ENCODE measurements around the gene NMU. TPM values are rescaled to one million over a fixed set of nuclear protein-coding genes. Genes with fewer than 3 reads are reported as not detected.

NMU gene
- total and polyA plus RNA-seq, 10 of the 15 experiments (the other 5 are each of a cell fraction or from before 2014, with no cell fraction given): 0.33 TPM; not detected in 9

DNA sequence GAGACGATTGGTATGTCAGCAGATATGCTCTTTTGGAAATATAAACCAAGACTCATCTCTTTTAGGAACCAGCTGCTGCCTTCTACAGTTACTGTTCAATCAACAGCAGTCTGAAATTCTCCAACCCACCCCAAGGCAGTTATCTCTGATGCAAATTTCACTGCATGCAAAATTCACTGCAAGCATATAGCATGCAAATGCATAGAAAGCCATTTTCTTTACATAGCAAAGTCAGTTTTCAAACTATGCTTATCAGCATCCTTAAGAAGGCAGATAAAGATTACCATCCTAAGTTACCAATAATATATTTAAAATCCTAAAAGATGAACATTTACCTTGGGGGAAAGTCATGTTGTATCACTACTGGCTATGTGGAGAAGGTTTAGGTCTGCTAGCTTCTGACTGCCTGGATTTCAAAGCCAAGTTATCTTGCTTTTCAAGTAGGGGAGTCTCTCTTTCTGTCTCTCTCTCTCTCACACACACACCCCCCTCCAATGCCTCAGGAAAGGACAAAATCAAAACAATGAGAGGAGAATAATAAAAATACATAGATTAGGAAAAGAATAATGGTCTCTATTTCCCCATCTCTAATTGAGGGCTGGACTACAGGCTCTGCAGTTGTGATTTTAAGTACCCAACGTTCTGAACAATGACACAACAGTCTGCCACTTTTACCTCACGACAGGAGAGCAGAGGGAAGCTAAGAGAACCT, 1.5 kb downstream of the NMU start (continued):
- TF ChIP-seq, protein P1, sequence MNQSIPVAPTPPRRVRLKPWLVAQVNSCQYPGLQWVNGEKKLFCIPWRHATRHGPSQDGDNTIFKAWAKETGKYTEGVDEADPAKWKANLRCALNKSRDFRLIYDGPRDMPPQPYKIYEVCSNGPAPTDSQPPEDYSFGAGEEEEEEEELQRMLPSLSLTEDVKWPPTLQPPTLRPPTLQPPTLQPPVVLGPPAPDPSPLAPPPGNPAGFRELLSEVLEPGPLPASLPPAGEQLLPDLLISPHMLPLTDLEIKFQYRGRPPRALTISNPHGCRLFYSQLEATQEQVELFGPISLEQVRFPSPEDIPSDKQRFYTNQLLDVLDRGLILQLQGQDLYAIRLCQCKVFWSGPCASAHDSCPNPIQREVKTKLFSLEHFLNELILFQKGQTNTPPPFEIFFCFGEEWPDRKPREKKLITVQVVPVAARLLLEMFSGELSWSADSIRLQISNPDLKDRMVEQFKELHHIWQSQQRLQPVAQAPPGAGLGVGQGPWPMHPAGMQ (IDR thresholded peaks at IDR 0.05; ENCODE audit: borderline replicate concordance): no peak
- TF ChIP-seq SMAD5 (IDR thresholded peaks at IDR 0.05; ENCODE audit: low read depth) (no peak), SIX5 (IDR thresholded peaks at IDR 0.05; ENCODE audit: low read depth, low read length, severe bottlenecking) (no peak), SREBF1 (IDR thresholded peaks at IDR 0.05; ENCODE audit: low read length) (no peak), RUNX3 (IDR thresholded peaks at IDR 0.05; ENCODE audit: low read length) (no peak), NBN (IDR thresholded peaks at IDR 0.05) (no peak)
- TF ChIP-seq, protein P2, sequence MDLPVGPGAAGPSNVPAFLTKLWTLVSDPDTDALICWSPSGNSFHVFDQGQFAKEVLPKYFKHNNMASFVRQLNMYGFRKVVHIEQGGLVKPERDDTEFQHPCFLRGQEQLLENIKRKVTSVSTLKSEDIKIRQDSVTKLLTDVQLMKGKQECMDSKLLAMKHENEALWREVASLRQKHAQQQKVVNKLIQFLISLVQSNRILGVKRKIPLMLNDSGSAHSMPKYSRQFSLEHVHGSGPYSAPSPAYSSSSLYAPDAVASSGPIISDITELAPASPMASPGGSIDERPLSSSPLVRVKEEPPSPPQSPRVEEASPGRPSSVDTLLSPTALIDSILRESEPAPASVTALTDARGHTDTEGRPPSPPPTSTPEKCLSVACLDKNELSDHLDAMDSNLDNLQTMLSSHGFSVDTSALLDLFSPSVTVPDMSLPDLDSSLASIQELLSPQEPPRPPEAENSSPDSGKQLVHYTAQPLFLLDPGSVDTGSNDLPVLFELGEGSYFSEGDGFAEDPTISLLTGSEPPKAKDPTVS (IDR thresholded peaks at IDR 0.05; ENCODE audit: low read depth, low read length): no peak
- TF ChIP-seq, protein P3, sequence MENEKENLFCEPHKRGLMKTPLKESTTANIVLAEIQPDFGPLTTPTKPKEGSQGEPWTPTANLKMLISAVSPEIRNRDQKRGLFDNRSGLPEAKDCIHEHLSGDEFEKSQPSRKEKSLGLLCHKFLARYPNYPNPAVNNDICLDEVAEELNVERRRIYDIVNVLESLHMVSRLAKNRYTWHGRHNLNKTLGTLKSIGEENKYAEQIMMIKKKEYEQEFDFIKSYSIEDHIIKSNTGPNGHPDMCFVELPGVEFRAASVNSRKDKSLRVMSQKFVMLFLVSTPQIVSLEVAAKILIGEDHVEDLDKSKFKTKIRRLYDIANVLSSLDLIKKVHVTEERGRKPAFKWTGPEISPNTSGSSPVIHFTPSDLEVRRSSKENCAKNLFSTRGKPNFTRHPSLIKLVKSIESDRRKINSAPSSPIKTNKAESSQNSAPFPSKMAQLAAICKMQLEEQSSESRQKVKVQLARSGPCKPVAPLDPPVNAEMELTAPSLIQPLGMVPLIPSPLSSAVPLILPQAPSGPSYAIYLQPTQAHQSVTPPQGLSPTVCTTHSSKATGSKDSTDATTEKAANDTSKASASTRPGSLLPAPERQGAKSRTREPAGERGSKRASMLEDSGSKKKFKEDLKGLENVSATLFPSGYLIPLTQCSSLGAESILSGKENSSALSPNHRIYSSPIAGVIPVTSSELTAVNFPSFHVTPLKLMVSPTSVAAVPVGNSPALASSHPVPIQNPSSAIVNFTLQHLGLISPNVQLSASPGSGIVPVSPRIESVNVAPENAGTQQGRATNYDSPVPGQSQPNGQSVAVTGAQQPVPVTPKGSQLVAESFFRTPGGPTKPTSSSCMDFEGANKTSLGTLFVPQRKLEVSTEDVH (IDR thresholded peaks at IDR 0.05; ENCODE audit: low read depth, partially characterized antibody): no peak
- TF ChIP-seq, protein P4, sequence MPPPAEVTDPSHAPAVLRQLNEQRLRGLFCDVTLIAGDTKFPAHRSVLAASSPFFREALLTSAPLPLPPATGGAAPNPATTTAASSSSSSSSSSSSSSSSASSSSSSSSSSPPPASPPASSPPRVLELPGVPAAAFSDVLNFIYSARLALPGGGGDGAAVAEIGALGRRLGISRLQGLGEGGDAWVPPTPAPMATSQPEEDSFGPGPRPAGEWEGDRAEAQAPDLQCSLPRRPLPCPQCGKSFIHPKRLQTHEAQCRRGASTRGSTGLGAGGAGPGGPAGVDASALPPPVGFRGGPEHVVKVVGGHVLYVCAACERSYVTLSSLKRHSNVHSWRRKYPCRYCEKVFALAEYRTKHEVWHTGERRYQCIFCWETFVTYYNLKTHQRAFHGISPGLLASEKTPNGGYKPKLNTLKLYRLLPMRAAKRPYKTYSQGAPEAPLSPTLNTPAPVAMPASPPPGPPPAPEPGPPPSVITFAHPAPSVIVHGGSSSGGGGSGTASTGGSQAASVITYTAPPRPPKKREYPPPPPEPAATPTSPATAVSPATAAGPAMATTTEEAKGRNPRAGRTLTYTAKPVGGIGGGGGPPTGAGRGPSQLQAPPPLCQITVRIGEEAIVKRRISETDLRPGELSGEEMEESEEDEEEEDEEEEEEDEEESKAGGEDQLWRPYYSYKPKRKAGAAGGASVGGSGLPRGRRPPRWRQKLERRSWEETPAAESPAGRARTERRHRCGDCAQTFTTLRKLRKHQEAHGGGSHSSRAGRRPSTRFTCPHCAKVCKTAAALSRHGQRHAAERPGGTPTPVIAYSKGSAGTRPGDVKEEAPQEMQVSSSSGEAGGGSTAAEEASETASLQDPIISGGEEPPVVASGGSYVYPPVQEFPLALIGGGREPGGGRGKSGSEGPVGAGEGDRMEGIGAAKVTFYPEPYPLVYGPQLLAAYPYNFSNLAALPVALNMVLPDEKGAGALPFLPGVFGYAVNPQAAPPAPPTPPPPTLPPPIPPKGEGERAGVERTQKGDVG (CRISPR knock-in tag; IDR thresholded peaks at IDR 0.05): no peak
- TF ChIP-seq, protein P5, sequence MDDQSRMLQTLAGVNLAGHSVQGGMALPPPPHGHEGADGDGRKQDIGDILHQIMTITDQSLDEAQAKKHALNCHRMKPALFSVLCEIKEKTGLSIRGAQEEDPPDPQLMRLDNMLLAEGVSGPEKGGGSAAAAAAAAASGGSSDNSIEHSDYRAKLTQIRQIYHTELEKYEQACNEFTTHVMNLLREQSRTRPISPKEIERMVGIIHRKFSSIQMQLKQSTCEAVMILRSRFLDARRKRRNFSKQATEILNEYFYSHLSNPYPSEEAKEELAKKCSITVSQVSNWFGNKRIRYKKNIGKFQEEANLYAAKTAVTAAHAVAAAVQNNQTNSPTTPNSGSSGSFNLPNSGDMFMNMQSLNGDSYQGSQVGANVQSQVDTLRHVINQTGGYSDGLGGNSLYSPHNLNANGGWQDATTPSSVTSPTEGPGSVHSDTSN (IDR thresholded peaks at IDR 0.05; ENCODE audit: insufficient replicate concordance, low read depth, low read length): no peak

Measured in GM12878 (cell line).